Retinal pigment epithelial cell (primary cell): ENCODE measurements around the gene OGDHL.

Source experiments
- DNase-seq: peaks from one replicate; pipeline ENCODE4 v3.0.0-alpha.2; 2010; ENCODE audit warnings: low read depth
- H3K4me3 ChIP-seq: 2 replicates; pipeline ENCODE4 v1.5.1; 2011; ENCODE audit warnings: mild to moderate bottlenecking, low read length, control low read depth, moderate library complexity
- CTCF ChIP-seq: conservative IDR thresholded peaks from 2 replicates; pipeline ENCODE4 v1.5.1; 2011; ENCODE audit warnings: low read depth, low read length, control low read depth, inconsistent platforms

OGDHL gene

GRCh38 chr10:49745756-49746155 is 16.4 kb downstream of the OGDHL start:
- H3K4me3 ChIP-seq, result no peak overlapping the region
- no peak for TF ChIP-seq CTCF
- no peak for DNase-seq

- TF ChIP-seq CTCF, result peak; percentile 4
- H3K4me3 ChIP-seq, result no peak overlapping the region
- DNase-seq, result no peak
Measured at GRCh38 chr10:49744924-49745605, 17.1 kb downstream of the OGDHL start.

- no peak for TF ChIP-seq CTCF
- no peak for DNase-seq
- no peak overlapping the region for H3K4me3 ChIP-seq
Measured at GRCh38 chr10:49744091-49744685, 17.9 kb downstream of the OGDHL start.

DNA sequence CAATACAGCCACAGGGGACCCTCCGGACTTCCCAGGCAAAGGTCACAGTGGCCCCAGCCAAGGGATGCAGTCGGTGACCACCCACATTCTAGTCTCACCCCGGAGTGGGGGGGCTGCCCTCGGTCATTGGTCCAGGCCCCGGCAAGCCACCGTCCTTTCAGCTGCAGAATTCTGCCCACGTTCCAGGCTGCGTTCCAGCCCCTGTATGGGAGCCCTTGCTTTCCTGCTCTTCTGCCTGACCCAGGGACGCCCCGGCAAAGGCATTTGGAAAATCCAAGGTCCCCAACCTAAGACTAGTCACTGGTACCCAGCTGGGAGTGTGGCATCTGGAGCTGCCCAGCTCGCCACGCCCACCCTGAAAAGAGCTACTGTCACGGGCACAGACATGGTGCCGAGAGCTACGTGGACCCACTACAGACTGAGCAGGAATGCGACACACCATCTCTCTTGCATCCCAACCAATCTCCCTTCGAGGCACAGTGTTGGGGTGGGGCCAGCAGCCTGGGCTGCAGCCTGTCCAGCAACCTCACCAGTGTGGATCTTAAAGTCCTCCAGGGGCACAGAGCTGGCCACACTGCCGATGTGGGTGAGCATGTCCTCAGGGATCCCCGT is 18.6 kb downstream of the OGDHL start:
- no peak for TF ChIP-seq CTCF
- no peak overlapping the region for H3K4me3 ChIP-seq
- DNase-seq, result no peak

DNA sequence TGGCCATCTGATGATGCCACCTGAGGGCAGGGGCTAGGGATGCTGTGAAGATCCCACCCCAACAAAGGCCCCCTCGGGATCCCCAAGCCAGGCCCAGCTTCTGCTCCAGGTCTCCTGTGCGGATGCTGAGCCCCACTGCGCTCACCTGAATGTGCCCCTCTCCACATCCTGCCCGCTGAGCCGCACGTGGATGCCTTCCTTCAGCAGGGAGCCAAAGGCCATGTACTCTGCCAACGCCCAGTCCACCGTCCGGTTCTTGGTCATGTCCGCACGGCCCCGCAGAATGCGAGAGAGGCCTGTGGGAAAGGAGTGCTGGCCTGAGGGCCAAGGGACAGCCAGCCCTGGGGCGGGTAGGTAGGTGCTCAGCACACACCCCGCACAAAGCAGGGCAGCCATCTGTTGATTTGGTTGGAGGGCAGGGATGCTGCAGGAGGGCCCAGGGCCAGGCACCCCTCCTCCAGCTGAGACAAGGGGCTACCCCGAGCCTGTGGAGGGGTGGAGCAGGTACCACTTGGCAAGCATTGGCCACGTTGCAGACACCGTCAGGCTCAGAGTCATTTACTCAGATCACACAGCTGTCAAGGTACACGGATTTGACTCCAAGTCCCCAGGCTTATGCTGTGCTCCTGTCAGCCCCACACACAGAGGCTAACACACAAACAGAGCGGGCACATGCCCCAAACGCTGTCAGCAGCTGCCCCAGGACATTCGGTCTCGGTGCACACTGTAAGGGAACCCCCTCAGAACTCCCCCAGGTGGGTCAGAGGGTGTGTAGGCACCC is 19.2 kb downstream of the OGDHL start:
- no peak overlapping the region for H3K4me3 ChIP-seq
- TF ChIP-seq CTCF, result no peak

DNA sequence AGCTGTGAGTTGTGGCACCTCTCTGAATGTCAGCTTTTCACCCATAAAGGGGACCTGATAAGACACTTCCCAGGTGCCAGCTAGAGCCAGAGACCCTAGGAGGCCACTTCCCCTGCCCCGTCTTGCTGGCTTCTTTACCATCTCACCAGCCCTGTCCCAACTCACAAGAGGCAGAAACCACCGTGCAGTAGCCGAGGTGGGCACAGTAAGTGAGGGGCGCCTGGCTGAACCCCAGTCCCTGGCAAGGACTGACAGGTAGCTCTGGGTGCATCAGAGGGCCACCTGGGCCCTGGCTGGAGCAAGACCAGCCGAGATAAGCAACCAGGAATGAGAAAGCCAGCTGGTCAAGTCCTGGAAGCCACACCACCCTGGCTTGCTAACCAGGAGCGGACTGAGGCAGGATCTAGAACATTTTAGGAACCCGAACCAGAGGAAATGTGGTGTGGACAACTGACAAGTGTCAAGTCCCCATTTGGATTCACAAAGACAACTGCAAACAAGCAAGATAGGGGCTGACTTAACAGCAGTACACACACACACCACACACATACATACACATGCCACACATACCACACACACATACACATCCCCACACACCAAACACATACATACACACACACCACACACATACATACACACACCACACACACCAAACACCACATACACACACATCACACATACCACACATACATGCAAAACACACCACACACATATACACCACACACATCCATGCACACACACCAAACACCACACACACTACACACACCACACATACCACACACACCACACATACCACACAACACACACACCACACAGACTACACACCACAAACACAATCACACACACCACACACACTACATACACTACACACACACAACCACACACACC is 20.8 kb downstream of the OGDHL start:
- TF ChIP-seq CTCF, result no peak
- no peak overlapping the region for H3K4me3 ChIP-seq
- DNase-seq, result no peak

More for the DNA sequence above, 19.2 kb downstream of the OGDHL start:
- DNase-seq, result no peak
